GM12878 (cell line): Measurements from ENCODE around the gene WDR19. TPM values are rescaled to one million over a fixed set of nuclear protein-coding genes. Genes with fewer than 3 reads are reported as not detected.

Source experiments
- ATAC-seq: fragments of 200-7000 bp; cut with Tn5 transposase; 3 replicates; pipeline ENCODE4 v1.9.1; 2020; ENCODE audit warnings: mild to moderate bottlenecking, moderate library complexity
- BruUV-seq: library from RNA; stranded (reverse); fragments of 400-500 nt; replicated peaks from 2 replicates; lab custom pipeline; 2021; lab: Mats Ljungman, UMichigan
- CTCF ChIA-PET: fragments of 300-600 bp; sonication (Branson Sonifier 250); formaldehyde crosslinking; extraction: SDS; loops from one replicate; lab custom pipeline; 2021; ENCODE audit warnings: inconsistent platforms; lab: Yijun Ruan, JAX
- POLR2A ChIA-PET: fragments of 350-600 bp; formaldehyde crosslinking; extraction: SDS; loops from one replicate; lab custom pipeline; 2021; ENCODE audit warnings: inconsistent platforms; lab: Charles Lee
- RAD21 ChIA-PET: fragments of 300-600 bp; sonication (Branson Sonifier 250); formaldehyde crosslinking; loops from one replicate; lab custom pipeline; 2023; ENCODE audit warnings: antibody characterized with exemption; ENCODE audit not compliant: unreplicated experiment; lab: Charles Lee
- SMC1A ChIA-PET: fragments of 300-600 bp; sonication (Branson Sonifier 250); formaldehyde crosslinking; loops from one replicate; lab custom pipeline; 2023; ENCODE audit not compliant: unreplicated experiment, uncharacterized antibody; lab: Charles Lee
- DNase-seq: peaks from one replicate; pipeline ENCODE4 v3.0.0-alpha.2; 2011; ENCODE audit warnings: low read depth, low spot score
- FAIRE-seq: peaks from 3 replicates; lab custom pipeline; 2011; peaks lifted over from hg19 to GRCh38; lab: Jason Lieb, UNC
- H2AFZ ChIP-seq: 2 replicates; pipeline ENCODE4 v1.6.0; 2011; ENCODE audit warnings: low read depth, low read length, control low read depth; ENCODE audit not compliant: control insufficient read depth
- H3K27ac ChIP-seq: 2 replicates; pipeline ENCODE4 v1.5.1; 2011; ENCODE audit warnings: control low read depth; ENCODE audit not compliant: control insufficient read depth, insufficient read depth
- H3K27me3 ChIP-seq, 2 experiments: replicated peaks in 1 of 2; 2 replicates each; pipeline versions ENCODE4 v1.6.0 to v1.6.1; 2011; ENCODE audit warnings: low read length in 1 of 2; ENCODE audit not compliant: control insufficient read depth in 2 of 2, insufficient read depth in 2 of 2
- H3K36me3 ChIP-seq, 2 experiments: 2 replicates each; pipeline ENCODE4 v1.5.1; 2011; ENCODE audit warnings: low read length in 1 of 2; ENCODE audit not compliant: control insufficient read depth in 2 of 2, insufficient read depth in 2 of 2
- H3K4me1 ChIP-seq: 2 replicates; pipeline ENCODE4 v1.6.1; 2011; ENCODE audit warnings: mild to moderate bottlenecking, low read length, moderate library complexity, mixed read lengths; ENCODE audit not compliant: control insufficient read depth, insufficient read depth
- H3K4me2 ChIP-seq: 2 replicates; pipeline ENCODE4 v1.6.0; 2011; ENCODE audit warnings: control low read depth; ENCODE audit not compliant: control insufficient read depth, insufficient read depth
- H3K4me3 ChIP-seq: fragments of 200-600 bp; sonication (generic); 2 replicates; pipeline ENCODE4 v1.5.1; 2016
- H3K79me2 ChIP-seq: 2 replicates; pipeline ENCODE4 v1.6.0; 2011; ENCODE audit warnings: low read length; ENCODE audit not compliant: control insufficient read depth, insufficient read depth
- H3K9ac ChIP-seq: 2 replicates; pipeline ENCODE4 v1.8.0; 2011; ENCODE audit warnings: low read length, control low read depth, mixed read lengths; ENCODE audit not compliant: control insufficient read depth, insufficient read depth
- H3K9me3 ChIP-seq: replicated peaks from 3 replicates; pipeline ENCODE4 v1.5.1; 2011; ENCODE audit warnings: mild to moderate bottlenecking, low read length; ENCODE audit not compliant: control insufficient read depth, insufficient read depth
- H4K20me1 ChIP-seq: 2 replicates; pipeline ENCODE4 v1.6.0; 2011; ENCODE audit not compliant: control insufficient read depth, insufficient read depth
- MTA3 ChIP-seq: IDR thresholded peaks from 2 replicates; pipeline ENCODE4 v1.6.1; 2012; ENCODE audit warnings: low read length, inconsistent platforms, borderline replicate concordance
- POLR2AphosphoS5 ChIP-seq: IDR thresholded peaks from 2 replicates; pipeline ENCODE4 v1.6.1; 2011; ENCODE audit warnings: mild to moderate bottlenecking, low read length, inconsistent platforms
- WGBS: methylation state at CpG from one replicate; pipeline ENCODE4 v1.1.6; 2016; ENCODE audit warnings: low lambda C conversion rate; ENCODE audit not compliant: insufficient replicate concordance, insufficient coverage; ENCODE audit errors: missing lambda C conversion rate; 5-methylcytosine and 5-hydroxymethylcytosine counted together
- in situ Hi-C: fragments of 300-500 bp; cut with MboI; formaldehyde crosslinking; loops from 9 replicates; pipeline ENCODE4 v1.14.3; 2018; ENCODE audit warnings: mixed read lengths
- intact Hi-C: fragments of 100-400 bp; cut with micrococcal nuclease; formaldehyde crosslinking; loops from one replicate; pipeline ENCODE4 v1.14.2; 2022; ENCODE audit not compliant: unreplicated experiment
- polyA plus RNA-seq, 11 experiments: library from polyadenylated mRNA; depleted of rRNA in 4 of 11; unstranded in 6 of 11; stranded (reverse) in 5 of 11; fragments of >200 nt; fragmentation: Nextera tagmentation in 4 of 11; fragmentation: Illumina TruSeq in 1 of 11; extraction: Ambion mirVana in 4 of 11; extraction: Trizol in 1 of 11; gene quantifications; 1 replicate in 1 of 11; 2 replicates in 10 of 11; pipeline versions ENCODE4 v1.2.1 to v1.2.3, GENCODE V29; 2011 to 2016; ENCODE audit warnings: inconsistent platforms in 2 of 11, missing spikeins in 2 of 11, low read depth in 1 of 11
- total RNA-seq, 4 experiments: library from RNA; depleted of rRNA in 3 of 4; stranded (reverse); fragments of >200 nt in 3 of 4; fragmentation: Illumina TruSeq in 1 of 4; extraction: Trizol in 1 of 4; gene quantifications; 2 replicates each; pipeline versions ENCODE4 v1.2.1 to v1.2.3, GENCODE V29; 2013 to 2021
- TF ChIP-seq, protein P1 (sequence below): fragments of 450-650 bp; conservative IDR thresholded peaks from 2 replicates; pipeline ENCODE4 v1.6.1; 2017; ENCODE audit warnings: mild to moderate bottlenecking, moderate library complexity
- TF ChIP-seq, protein P2 (sequence below): fragments of 150-350 bp; IDR thresholded peaks from 2 replicates; pipeline ENCODE4 v1.6.1; 2016; ENCODE audit warnings: low read depth, low read length

Gene WDR19
- total and polyA plus RNA-seq, 10 of the 15 experiments (the other 5 are each of a cell fraction or from before 2014, with no cell fraction given): 3.5 to 15.4 (median 7.3) TPM

DNA sequence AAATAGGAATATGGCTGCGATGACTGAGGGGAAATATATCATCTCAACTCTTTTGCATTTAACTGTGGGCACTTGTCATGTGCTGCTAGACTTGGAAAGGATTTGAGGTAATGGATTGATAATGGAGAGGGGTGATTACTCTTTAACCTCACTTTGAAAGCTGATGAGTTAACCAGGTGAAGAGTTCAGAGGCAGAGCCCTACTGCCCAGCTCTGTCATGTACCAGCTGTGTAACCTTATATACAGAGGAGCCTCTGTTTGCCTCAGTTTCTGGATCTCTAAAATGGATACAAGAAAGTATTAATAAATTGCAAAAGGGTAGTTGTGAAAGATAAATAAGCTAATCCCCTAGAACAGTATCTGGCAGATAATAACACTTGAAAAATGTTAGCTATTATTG, 51.5 kb downstream of the WDR19 start:
- Histone ChIP-seq H3K9ac (no peak overlapping the region), H2AFZ (no peak overlapping the region), H4K20me1 (no peaks in the 10 kb centered on the region), H3K27ac (no peak overlapping the region), H3K27me3 (no peaks in the 10 kb centered on the region), H3K79me2 (no peaks in the 10 kb centered on the region), H3K4me3 (no peak overlapping the region), H3K36me3 (no peaks in the 10 kb centered on the region; a peak in 1 of 4 replicates), H3K4me1 (no peaks in the 10 kb centered on the region), H3K4me2 (no peak overlapping the region), H3K9me3 (no peaks in the 10 kb centered on the region)
- intact Hi-C loops: no loop called here
- FAIRE-seq: no peak
- ChIA-PET RAD21 (no interaction called here), SMC1A (interaction anchor here (0.6 to 1.6 kb wide), 10 partner anchors 10 to 1087 kb away, joined by 3 to 7 read pairs (median 4); no protein-coding TSS in a partner anchor), POLR2A (interaction anchor here (0.6 to 1.6 kb wide), 2 partner anchors 8 to 14 kb away, joined by 3 read pairs; no protein-coding TSS in a partner anchor), CTCF (interaction anchor here (0.8 to 1.2 kb wide), 3 partner anchors 9 to 331 kb away, joined by 3 to 4 read pairs (median 3); no protein-coding TSS in a partner anchor)
- BruUV-seq: no TSS peak
- ATAC-seq: no peak
- TF ChIP-seq, protein P1, sequence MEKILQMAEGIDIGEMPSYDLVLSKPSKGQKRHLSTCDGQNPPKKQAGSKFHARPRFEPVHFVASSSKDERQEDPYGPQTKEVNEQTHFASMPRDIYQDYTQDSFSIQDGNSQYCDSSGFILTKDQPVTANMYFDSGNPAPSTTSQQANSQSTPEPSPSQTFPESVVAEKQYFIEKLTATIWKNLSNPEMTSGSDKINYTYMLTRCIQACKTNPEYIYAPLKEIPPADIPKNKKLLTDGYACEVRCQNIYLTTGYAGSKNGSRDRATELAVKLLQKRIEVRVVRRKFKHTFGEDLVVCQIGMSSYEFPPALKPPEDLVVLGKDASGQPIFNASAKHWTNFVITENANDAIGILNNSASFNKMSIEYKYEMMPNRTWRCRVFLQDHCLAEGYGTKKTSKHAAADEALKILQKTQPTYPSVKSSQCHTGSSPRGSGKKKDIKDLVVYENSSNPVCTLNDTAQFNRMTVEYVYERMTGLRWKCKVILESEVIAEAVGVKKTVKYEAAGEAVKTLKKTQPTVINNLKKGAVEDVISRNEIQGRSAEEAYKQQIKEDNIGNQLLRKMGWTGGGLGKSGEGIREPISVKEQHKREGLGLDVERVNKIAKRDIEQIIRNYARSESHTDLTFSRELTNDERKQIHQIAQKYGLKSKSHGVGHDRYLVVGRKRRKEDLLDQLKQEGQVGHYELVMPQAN: no peak
- TF ChIP-seq POLR2AphosphoS5: no peak
- no peak for TF ChIP-seq MTA3
- TF ChIP-seq, protein P2, sequence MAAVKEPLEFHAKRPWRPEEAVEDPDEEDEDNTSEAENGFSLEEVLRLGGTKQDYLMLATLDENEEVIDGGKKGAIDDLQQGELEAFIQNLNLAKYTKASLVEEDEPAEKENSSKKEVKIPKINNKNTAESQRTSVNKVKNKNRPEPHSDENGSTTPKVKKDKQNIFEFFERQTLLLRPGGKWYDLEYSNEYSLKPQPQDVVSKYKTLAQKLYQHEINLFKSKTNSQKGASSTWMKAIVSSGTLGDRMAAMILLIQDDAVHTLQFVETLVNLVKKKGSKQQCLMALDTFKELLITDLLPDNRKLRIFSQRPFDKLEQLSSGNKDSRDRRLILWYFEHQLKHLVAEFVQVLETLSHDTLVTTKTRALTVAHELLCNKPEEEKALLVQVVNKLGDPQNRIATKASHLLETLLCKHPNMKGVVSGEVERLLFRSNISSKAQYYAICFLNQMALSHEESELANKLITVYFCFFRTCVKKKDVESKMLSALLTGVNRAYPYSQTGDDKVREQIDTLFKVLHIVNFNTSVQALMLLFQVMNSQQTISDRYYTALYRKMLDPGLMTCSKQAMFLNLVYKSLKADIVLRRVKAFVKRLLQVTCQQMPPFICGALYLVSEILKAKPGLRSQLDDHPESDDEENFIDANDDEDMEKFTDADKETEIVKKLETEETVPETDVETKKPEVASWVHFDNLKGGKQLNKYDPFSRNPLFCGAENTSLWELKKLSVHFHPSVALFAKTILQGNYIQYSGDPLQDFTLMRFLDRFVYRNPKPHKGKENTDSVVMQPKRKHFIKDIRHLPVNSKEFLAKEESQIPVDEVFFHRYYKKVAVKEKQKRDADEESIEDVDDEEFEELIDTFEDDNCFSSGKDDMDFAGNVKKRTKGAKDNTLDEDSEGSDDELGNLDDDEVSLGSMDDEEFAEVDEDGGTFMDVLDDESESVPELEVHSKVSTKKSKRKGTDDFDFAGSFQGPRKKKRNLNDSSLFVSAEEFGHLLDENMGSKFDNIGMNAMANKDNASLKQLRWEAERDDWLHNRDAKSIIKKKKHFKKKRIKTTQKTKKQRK: no peak
- in situ Hi-C loops: no loop called here
- no peak for DNase-seq
- WGBS: 100% methylated on average over 1 of the region's 1 CpG
